ENCODE results near the gene LFNG. TPM values are rescaled to one million over a fixed set of nuclear protein-coding genes. Genes with fewer than 3 reads are reported as not detected.

The LFNG gene
- polyA plus RNA-seq, 1 experiment: 3.1 TPM

- no peaks in the 10 kb centered on the region for H3K36me3 ChIP-seq (ENCODE audit: control insufficient read depth, insufficient read depth, low read length)
- ChIA-PET CTCF (interaction anchor here (0.6 to 1.8 kb wide), 4 partner anchors 36 to 112 kb away, joined by 3 to 7 read pairs (median 4); no protein-coding TSS in a partner anchor), POLR2A (interaction anchor here (0.6 kb wide), 1 partner anchor 125 kb away, joined by 5 read pairs; no protein-coding TSS in a partner anchor)
- no peak for TF ChIP-seq CTCF (IDR thresholded peaks at IDR 0.05; ENCODE audit: insufficient read depth, low read depth, low read length)
- no peak overlapping the region for H3K4me3 ChIP-seq (ENCODE audit: low read depth, low read length)
- no peaks in the 10 kb centered on the region for H3K27me3 ChIP-seq (ENCODE audit: control insufficient read depth, insufficient read depth, low read length)
- DNase-seq (ENCODE audit: low read depth): no peak
Observed at GRCh38 chr7:2517678-2518507, 1.7 kb upstream of the LFNG start.

- no peak for TF ChIP-seq CTCF (IDR thresholded peaks at IDR 0.05; ENCODE audit: insufficient read depth, low read depth, low read length)
- no peak for DNase-seq (ENCODE audit: low read depth)
- Histone ChIP-seq H3K4me3 (ENCODE audit: low read depth, low read length) (peak overlapping the region; percentile 35; the same call in 1 of the 2 replicates), H3K36me3 (ENCODE audit: control insufficient read depth, insufficient read depth, low read length) (no peaks in the 10 kb centered on the region), H3K27me3 (ENCODE audit: control insufficient read depth, insufficient read depth, low read length) (no peaks in the 10 kb centered on the region)
- ChIA-PET POLR2A (no interaction called here), CTCF (no interaction called here)
Observed at GRCh38 chr7:2518737-2519118, 846 bp upstream of the LFNG start.

- TF ChIP-seq CTCF (IDR thresholded peaks at IDR 0.05; ENCODE audit: insufficient read depth, low read depth, low read length): peak; percentile 20; the same call in 1 of the 2 replicates
- POLR2A ChIA-PET: no interaction called here
- no peaks in the 10 kb centered on the region for H3K27me3 ChIP-seq (ENCODE audit: control insufficient read depth, insufficient read depth, low read length)
- H3K4me3 ChIP-seq (ENCODE audit: low read depth, low read length): peak overlapping the region; percentile 52
- H3K36me3 ChIP-seq (ENCODE audit: control insufficient read depth, insufficient read depth, low read length): no peaks in the 10 kb centered on the region; the same call in 1 of the 2 replicates
- CTCF ChIA-PET: interaction anchor here (1.0 kb wide), 1 partner anchor 55 kb away, joined by 3 read pairs; no protein-coding TSS in a partner anchor
- no peak for DNase-seq (ENCODE audit: low read depth)
Observed at GRCh38 chr7:2520131-2520760, 672 bp downstream of the LFNG start.

GRCh38 chr7:2520761-2521290, 1.3 kb downstream of the LFNG start:
- peak overlapping the region; percentile 52 for H3K4me3 ChIP-seq (ENCODE audit: low read depth, low read length)
- DNase-seq (ENCODE audit: low read depth): no peak
- CTCF ChIA-PET: interaction anchor here (1.0 to 1.6 kb wide), 2 partner anchors 52 to 55 kb away, joined by 3 read pairs; no protein-coding TSS in a partner anchor
- no peak for TF ChIP-seq CTCF (IDR thresholded peaks at IDR 0.05; ENCODE audit: insufficient read depth, low read depth, low read length)
- no peaks in the 10 kb centered on the region for H3K27me3 ChIP-seq (ENCODE audit: control insufficient read depth, insufficient read depth, low read length)
- H3K36me3 ChIP-seq (ENCODE audit: control insufficient read depth, insufficient read depth, low read length): peaks cover 4% of the 10 kb centered on the region
- POLR2A ChIA-PET: no interaction called here

GRCh38 chr7:2521341-2521745, 1.8 kb downstream of the LFNG start:
- DNase-seq (ENCODE audit: low read depth): no peak
- ChIA-PET POLR2A (no interaction called here), CTCF (interaction anchor here (1.0 to 1.6 kb wide), 2 partner anchors 53 to 56 kb away, joined by 3 read pairs; no protein-coding TSS in a partner anchor)
- no peak for TF ChIP-seq CTCF (IDR thresholded peaks at IDR 0.05; ENCODE audit: insufficient read depth, low read depth, low read length)
- Histone ChIP-seq H3K36me3 (ENCODE audit: control insufficient read depth, insufficient read depth, low read length) (peaks cover 5% of the 10 kb centered on the region), H3K4me3 (ENCODE audit: low read depth, low read length) (peak overlapping the region; percentile 52), H3K27me3 (ENCODE audit: control insufficient read depth, insufficient read depth, low read length) (no peaks in the 10 kb centered on the region)

Measured in BJ (cell line).